ENCODE measurements around the gene LYSMD1. TPM values are rescaled to one million over a fixed set of nuclear protein-coding genes. Genes with fewer than 3 reads are reported as not detected.
"Not testable (repeated sequence)": the region's sequence is repeated elsewhere in the genome, so short reads cannot be mapped to it uniquely, and the experiment has no call there.

LYSMD1 gene
- total RNA-seq, 2 experiments from 2014 or later, result 4.5 to 4.8 TPM

- not testable (repeated sequence) for H3K4me3 Mint-ChIP-seq; H3K27ac Mint-ChIP-seq; H3K27me3 Mint-ChIP-seq (ENCODE audit: low read depth); H3K9me3 Mint-ChIP-seq; DNase-seq
- Mint-ChIP-seq H3K4me1 (ENCODE audit: low read depth) (peaks cover 25% of the 10 kb centered on the region), H3K36me3 (ENCODE audit: low read depth) (peaks cover 12% of the 10 kb centered on the region)
- CTCF ChIA-PET, result interaction anchor here (0.8 to 1.9 kb wide), 8 partner anchors 18 to 147 kb away, joined by 3 to 14 read pairs (median 3); no protein-coding TSS in a partner anchor
- intact Hi-C loops (cut with micrococcal nuclease), result loop anchor here (5.0 to 10.0 kb wide), 5 partner anchors 132 to 852 kb away; partner anchors contain the start of genes C2CD4D, PI4KB, POGZ and RORC
These were observed 29.3 kb upstream of the LYSMD1 start for GRCh38 chr1:151194894-151195594.

- no peak for DNase-seq
- Mint-ChIP-seq H3K4me3 (no peak overlapping the region), H3K4me1 (ENCODE audit: low read depth) (peaks cover 27% of the 10 kb centered on the region), H3K27me3 (ENCODE audit: low read depth) (no peaks in the 10 kb centered on the region), H3K36me3 (ENCODE audit: low read depth) (peaks cover 5% of the 10 kb centered on the region), H3K9me3 (no peaks in the 10 kb centered on the region), H3K27ac (no peak overlapping the region)
- CTCF ChIA-PET, result interaction anchor here (1.4 kb wide), 1 partner anchor 58 kb away, joined by 6 read pairs; no protein-coding TSS in a partner anchor
- intact Hi-C loops (cut with micrococcal nuclease), result loop anchor here (10.0 kb wide), 2 partner anchors 421 to 641 kb away; partner anchors contain the start of genes C2CD4D, RORC and SNX27
These were observed 28.2 kb upstream of the LYSMD1 start for GRCh38 chr1:151193856-151194255.

DNA sequence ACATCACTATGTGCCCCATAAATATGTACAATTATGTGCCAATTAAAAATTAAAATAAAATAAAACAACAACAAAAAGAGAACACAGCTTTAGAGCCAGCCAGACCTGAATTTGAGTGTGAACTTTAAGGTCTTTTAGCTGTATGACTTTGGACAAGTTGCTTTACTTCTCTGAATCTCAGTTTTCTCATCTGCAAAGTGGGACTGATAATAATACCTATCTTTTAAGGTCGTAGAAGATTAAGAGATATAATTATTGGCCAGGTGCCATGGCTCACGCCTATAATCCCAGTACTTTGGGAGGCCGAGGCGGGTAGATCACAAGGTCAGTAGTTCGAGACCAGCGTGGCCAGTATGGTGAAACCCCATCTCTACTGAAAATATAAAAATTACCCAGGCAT is 27.6 kb upstream of the LYSMD1 start:
- Mint-ChIP-seq H3K36me3 (ENCODE audit: low read depth) (peaks cover under 1% of the 10 kb centered on the region), H3K4me3 (no peak overlapping the region), H3K4me1 (ENCODE audit: low read depth) (peaks cover 32% of the 10 kb centered on the region), H3K27me3 (ENCODE audit: low read depth) (no peaks in the 10 kb centered on the region), H3K9me3 (no peaks in the 10 kb centered on the region), H3K27ac (no peak overlapping the region)
- no peak for DNase-seq
- intact Hi-C loops (cut with micrococcal nuclease), result loop anchor here (10.0 kb wide), 2 partner anchors 421 to 641 kb away; partner anchors contain the start of genes C2CD4D, RORC and SNX27
- CTCF ChIA-PET, result interaction anchor here (0.7 to 1.4 kb wide), 3 partner anchors 15 to 59 kb away, joined by 3 to 6 read pairs (median 3); no protein-coding TSS in a partner anchor

- intact Hi-C loops (cut with micrococcal nuclease), result loop anchor here (10.0 kb wide), 2 partner anchors 423 to 643 kb away; partner anchors contain the start of genes C2CD4D, RORC and SNX27
- Mint-ChIP-seq H3K36me3 (ENCODE audit: low read depth) (no peaks in the 10 kb centered on the region), H3K27ac (no peak overlapping the region), H3K27me3 (ENCODE audit: low read depth) (no peaks in the 10 kb centered on the region), H3K4me1 (ENCODE audit: low read depth) (peaks cover 29% of the 10 kb centered on the region), H3K9me3 (no peaks in the 10 kb centered on the region), H3K4me3 (no peak overlapping the region)
- DNase-seq, result no peak
- CTCF ChIA-PET, result interaction anchor here (0.6 to 0.8 kb wide), 4 partner anchors 36 to 74 kb away, joined by 3 to 4 read pairs (median 3); no protein-coding TSS in a partner anchor
These were observed 26.3 kb upstream of the LYSMD1 start for GRCh38 chr1:151192047-151192446.

GRCh38 chr1:151189637-151190445 is 24.1 kb upstream of the LYSMD1 start, which contains the start of gene VPS72:
TSS of gene VPS72 (minus strand) at chr1:151190197. CDS start at chr1:151190121, 76 bp downstream.
- intact Hi-C loops (cut with micrococcal nuclease), result loop anchor here (1.0 to 10.0 kb wide), 6 partner anchors 8 to 645 kb away; partner anchors contain the start of genes C2CD4D, PIP5K1A, PSMD4 and RORC
- peaks cover 12% of the 10 kb centered on the region for H3K36me3 Mint-ChIP-seq (ENCODE audit: low read depth)
- H3K4me3 Mint-ChIP-seq, result peak within 1 kb of the TSS; percentile 96
- no peaks in the 10 kb centered on the region for H3K27me3 Mint-ChIP-seq (ENCODE audit: low read depth)
- peak; percentile 92 for DNase-seq
- H3K4me1 Mint-ChIP-seq (ENCODE audit: low read depth), result peaks cover 32% of the 10 kb centered on the region
- CTCF ChIA-PET, result interaction anchor here (0.6 to 1.4 kb wide), 7 partner anchors 9 to 151 kb away, joined by 3 to 4 read pairs (median 3); partner anchors contain the start of genes PIP5K1A and TNFAIP8L2
- H3K9me3 Mint-ChIP-seq, result no peaks in the 10 kb centered on the region
- peak within 1 kb of the TSS; percentile 95 for H3K27ac Mint-ChIP-seq

- H3K9me3 Mint-ChIP-seq; H3K27ac Mint-ChIP-seq; H3K27me3 Mint-ChIP-seq (ENCODE audit: low read depth); DNase-seq; intact Hi-C loops (cut with micrococcal nuclease): not testable (repeated sequence)
- Mint-ChIP-seq H3K4me3 (peak overlapping the region; percentile 96), H3K4me1 (ENCODE audit: low read depth) (peaks cover 32% of the 10 kb centered on the region), H3K36me3 (ENCODE audit: low read depth) (peaks cover 19% of the 10 kb centered on the region)
- CTCF ChIA-PET, result interaction anchor here (1.0 kb wide), 1 partner anchor 89 kb away, joined by 3 read pairs; no protein-coding TSS in a partner anchor
These were observed 23.0 kb upstream of the LYSMD1 start for GRCh38 chr1:151188667-151189066.

- no peaks in the 10 kb centered on the region for H3K27me3 Mint-ChIP-seq (ENCODE audit: low read depth)
- H3K4me3 Mint-ChIP-seq, result no peak overlapping the region
- CTCF ChIA-PET, result interaction anchor here (0.9 to 1.1 kb wide), 2 partner anchors 10 to 65 kb away, joined by 4 to 5 read pairs; no protein-coding TSS in a partner anchor
- H3K27ac Mint-ChIP-seq, result no peak overlapping the region
- intact Hi-C loops (cut with micrococcal nuclease), result no loop called here
- H3K36me3 Mint-ChIP-seq (ENCODE audit: low read depth), result peaks cover 27% of the 10 kb centered on the region
- peaks cover 32% of the 10 kb centered on the region for H3K4me1 Mint-ChIP-seq (ENCODE audit: low read depth)
- no peak for DNase-seq
- H3K9me3 Mint-ChIP-seq, result no peaks in the 10 kb centered on the region
These were observed 21.5 kb upstream of the LYSMD1 start for GRCh38 chr1:151187205-151187604.

GRCh38 chr1:151184211-151184610 is 18.5 kb upstream of the LYSMD1 start:
- no peak overlapping the region for H3K27ac Mint-ChIP-seq
- no peaks in the 10 kb centered on the region for H3K9me3 Mint-ChIP-seq
- peaks cover 42% of the 10 kb centered on the region for H3K36me3 Mint-ChIP-seq (ENCODE audit: low read depth)
- no peak for DNase-seq
- no peak overlapping the region for H3K4me3 Mint-ChIP-seq
- H3K4me1 Mint-ChIP-seq (ENCODE audit: low read depth), result peaks cover 21% of the 10 kb centered on the region
- CTCF ChIA-PET, result interaction anchor here (0.5 kb wide), 1 partner anchor 113 kb away, joined by 3 read pairs; no protein-coding TSS in a partner anchor
- intact Hi-C loops (cut with micrococcal nuclease), result no loop called here
- H3K27me3 Mint-ChIP-seq (ENCODE audit: low read depth), result no peaks in the 10 kb centered on the region

- Mint-ChIP-seq H3K27ac (no peak overlapping the region), H3K9me3 (no peaks in the 10 kb centered on the region), H3K4me1 (ENCODE audit: low read depth) (no peaks in the 10 kb centered on the region), H3K27me3 (ENCODE audit: low read depth) (no peaks in the 10 kb centered on the region), H3K4me3 (no peak overlapping the region), H3K36me3 (ENCODE audit: low read depth) (peaks cover 36% of the 10 kb centered on the region)
- intact Hi-C loops (cut with micrococcal nuclease), result no loop called here
- DNase-seq, result no peak
- CTCF ChIA-PET, result interaction anchor here (0.7 to 1.8 kb wide), 5 partner anchors 10 to 152 kb away, joined by 3 to 5 read pairs (median 4); partner anchors contain the start of genes LYSMD1 and SCNM1
These were observed 10.9 kb upstream of the LYSMD1 start for GRCh38 chr1:151176514-151177045.

DNA sequence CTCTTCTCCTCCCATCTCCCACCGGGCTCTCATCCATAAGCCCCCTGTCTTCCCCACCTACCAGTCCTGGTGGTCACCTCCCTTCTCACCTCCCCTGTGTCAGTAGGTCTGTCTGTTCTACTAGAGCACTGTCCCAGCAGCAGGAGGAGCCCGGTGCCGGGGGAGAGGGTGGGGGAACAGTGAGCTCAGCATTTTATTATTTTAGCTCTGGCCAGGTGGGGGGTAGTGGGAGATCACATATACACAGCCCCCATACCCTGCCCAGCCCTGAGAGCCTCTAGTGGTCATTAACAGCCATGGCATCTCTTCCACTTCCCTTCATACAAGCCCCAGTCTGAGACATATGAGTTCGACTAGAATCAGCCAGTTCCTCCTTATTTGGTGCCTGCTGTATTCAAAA is 10.2 kb upstream of the LYSMD1 start, which contains the start of gene TMOD4:
Gene TMOD4, minus strand, starts transcription at position 119 of the 400 bp plus-strand sequence. CDS start 1,106 bp downstream, outside the sequence.
- no peaks in the 10 kb centered on the region for H3K9me3 Mint-ChIP-seq
- no peaks in the 10 kb centered on the region for H3K4me1 Mint-ChIP-seq (ENCODE audit: low read depth)
- intact Hi-C loops (cut with micrococcal nuclease), result no loop called here
- CTCF ChIA-PET, result interaction anchor here (0.7 to 1.8 kb wide), 4 partner anchors 9 to 76 kb away, joined by 3 to 5 read pairs (median 4); partner anchors contain the start of genes LYSMD1 and SCNM1
- no peaks in the 10 kb centered on the region for H3K27me3 Mint-ChIP-seq (ENCODE audit: low read depth)
- H3K4me3 Mint-ChIP-seq, result no peak within 1 kb of the TSS
- H3K36me3 Mint-ChIP-seq (ENCODE audit: low read depth), result peaks cover 29% of the 10 kb centered on the region
- DNase-seq, result no peak
- peak within 1 kb of the TSS; percentile 63 for H3K27ac Mint-ChIP-seq

DNA sequence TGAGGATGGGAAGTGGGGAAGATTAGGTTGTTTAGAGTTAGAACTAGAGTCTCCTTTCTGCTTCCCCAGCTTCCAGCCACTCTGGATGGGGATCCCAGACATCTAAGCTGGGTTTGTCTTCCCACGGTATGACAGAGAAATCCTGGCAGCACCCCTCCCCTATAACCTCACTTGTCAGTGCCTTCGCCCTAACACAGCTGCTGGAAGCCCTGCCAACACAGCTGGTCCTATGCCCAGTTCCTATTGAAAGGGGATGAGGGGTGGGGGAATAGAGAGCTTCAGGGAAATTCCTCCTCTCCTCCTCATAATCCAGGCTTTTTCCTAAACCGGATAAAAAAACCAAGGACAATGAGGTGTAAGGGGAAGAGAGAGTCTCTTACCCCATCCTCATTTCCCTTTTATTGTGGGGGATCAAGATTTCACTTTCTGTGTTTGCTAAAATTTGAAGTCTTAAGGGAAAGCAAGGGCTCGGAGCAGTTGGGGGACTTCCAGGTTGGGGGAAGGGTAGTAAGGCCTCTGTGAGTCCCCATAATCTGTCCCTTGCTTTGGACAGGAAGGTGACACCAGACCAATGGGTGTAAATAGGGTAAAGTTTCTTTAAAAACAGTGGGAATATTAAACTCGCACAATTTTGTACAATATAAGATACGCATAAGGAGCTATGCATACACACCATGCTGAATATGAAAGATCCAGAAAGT is 9.5 kb upstream of the LYSMD1 start:
- intact Hi-C loops (cut with micrococcal nuclease), result no loop called here
- Mint-ChIP-seq H3K27ac (peak overlapping the region; percentile 63), H3K4me3 (no peak overlapping the region), H3K4me1 (ENCODE audit: low read depth) (no peaks in the 10 kb centered on the region), H3K9me3 (no peaks in the 10 kb centered on the region), H3K27me3 (ENCODE audit: low read depth) (no peaks in the 10 kb centered on the region), H3K36me3 (ENCODE audit: low read depth) (peaks cover 26% of the 10 kb centered on the region)
- CTCF ChIA-PET, result interaction anchor here (1.4 kb wide), 2 partner anchors 9 to 31 kb away, joined by 4 read pairs; partner anchors contain the start of genes LYSMD1 and SCNM1
- DNase-seq, result no peak
